Adrenal gland (tissue), 12 donors: ENCODE results near the gene MXRA7. TPM values are rescaled to one million over a fixed set of nuclear protein-coding genes. Genes with fewer than 3 reads are reported as not detected.

Experiments
- DNase-seq, 7 donors: peaks; one replicate each; pipeline ENCODE4 v3.0.0-alpha.2; 2019 to 2020
- H3K27ac ChIP-seq, 5 donors: fragments of 200-600 bp; sonication (generic) in 4 of 5; 1 replicate in 3 of 5; 2 replicates in 2 of 5; pipeline versions ENCODE4 v1.5.1 to v1.8.0; 2016 to 2020; ENCODE audit warnings: mild to moderate bottlenecking in 1 of 5
- H3K27me3 ChIP-seq: fragments of 200-600 bp; 2 replicates; pipeline ENCODE4 v1.8.0; 2021
- H3K36me3 ChIP-seq, 2 donors: fragments of 200-600 bp; replicated peaks in 1 of 2; 1 replicate in 1 of 2; 2 replicates in 1 of 2; pipeline versions ENCODE4 v1.5.1 to v1.8.0; 2018 to 2022
- H3K4me1 ChIP-seq, 2 donors: fragments of 200-600 bp; replicated peaks in 1 of 2; 1 replicate in 1 of 2; 2 replicates in 1 of 2; pipeline versions ENCODE4 v1.5.1 to v1.8.0; 2018 to 2021
- H3K4me3 ChIP-seq, 4 donors: fragments of 200-600 bp; sonication (generic) in 3 of 4; one replicate each; pipeline ENCODE4 v1.5.1; 2016 to 2018
- H3K9me3 ChIP-seq, 3 donors: fragments of 200-600 bp; sonication (generic) in 1 of 3; replicated peaks in 1 of 3; 1 replicate in 2 of 3; 2 replicates in 1 of 3; pipeline versions ENCODE4 v1.5.1 to v1.8.0; 2016 to 2021
- POLR2A ChIP-seq, 2 donors: fragments of 450-650 bp; IDR thresholded peaks; one replicate each; pipeline ENCODE4 v1.6.1; 2017; ENCODE audit warnings: antibody characterized with exemption in 2 of 2, mild to moderate bottlenecking in 2 of 2, moderate library complexity in 1 of 2
- WGBS, 4 donors: extraction: QIAGEN DNeasy Blood & Tissue Kit in 2 of 4; methylation state at CpG; one replicate each; pipeline versions ENCODE4 v1.1.5 to v1.1.7; 2013 to 2017; 5-methylcytosine and 5-hydroxymethylcytosine counted together
- intact Hi-C, 2 donors: fragments of 100-400 bp; cut with DNase I; formaldehyde crosslinking; loops; one replicate each; pipeline versions ENCODE4 v1.14.1 to v1.15.0; 2022 to 2023
- polyA plus RNA-seq, 3 donors: library from polyadenylated mRNA; stranded (reverse); fragments of 200-250 nt in 2 of 3; fragments of 350-450 nt in 1 of 3; fragmentation: Illumina TruSeq in 1 of 3; extraction: RNeasy Lipid Tissue Mini Kit (QIAGEN cat#74804) in 1 of 3; gene quantifications; one replicate each; pipeline ENCODE4 v1.2.3, GENCODE V29; 2013 to 2014
- total RNA-seq, 9 donors: library from RNA; depleted of rRNA in 4 of 9; stranded (reverse); fragments of >200 nt in 4 of 9; fragments of 120-200 nt in 1 of 9; fragmentation: NEBNext Ultra II Directional in 1 of 9; extraction: Animal tissue kit (Norgen Biotek cat#: 25700) in 1 of 9; gene quantifications; one replicate each; pipeline versions ENCODE4 v1.1.0 to v1.2.4, GENCODE V29; 2013 to 2023
- TF ChIP-seq, protein P1 (sequence below), 6 experiments: fragments of 450-650 bp in 4 of 6; fragments of 200-600 bp in 2 of 6; sonication (generic) in 1 of 6; IDR thresholded peaks; 1 replicate in 5 of 6; 2 replicates in 1 of 6; pipeline versions ENCODE4 v1.5.1 to v1.8.0; 2016 to 2021; ENCODE audit warnings: antibody characterized with exemption in 6 of 6, mild to moderate bottlenecking in 2 of 6, moderate library complexity in 1 of 6
- donor health status: healthy with polysubstance abuse.
- donor health status: Bipolar disorder and iron deficiency.
- donor health status: DM: yes; HTN: yes; CAD: no.
- donor health status: DM: no; HTN: no; CAD: no.
- donor health status: DM: no; HTN: no; CAD: no.
- donor health status: DM: yes; HTN: yes; CAD: no.

Gene MXRA7
- total and polyA plus RNA-seq, 12 donors: 81.5 to 671 (median 356) TPM

DNA sequence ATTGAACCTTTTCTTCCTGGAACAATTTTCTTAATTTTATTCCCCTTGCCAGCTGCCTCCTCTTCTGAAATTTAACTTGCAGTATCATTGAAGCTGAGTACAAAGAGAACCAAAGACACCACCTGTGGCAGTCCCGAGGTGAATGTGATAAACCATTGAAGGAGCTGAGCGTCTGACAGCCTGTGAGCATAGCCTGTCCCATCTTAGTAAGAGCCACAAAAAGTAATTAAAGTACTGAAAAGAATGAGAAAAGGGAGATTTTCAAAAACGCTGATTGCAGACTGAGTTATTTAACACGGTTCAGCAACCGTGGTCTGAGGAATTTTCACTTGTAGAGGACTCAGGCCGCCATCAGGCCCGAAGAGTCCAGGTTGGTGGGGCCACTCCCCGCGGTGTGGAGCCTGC lies 40.0 kb downstream of the MXRA7 start:
- H3K4me3 ChIP-seq: no peak overlapping the region
- TF ChIP-seq POLR2A (IDR thresholded peaks at IDR 0.05): no peak
- TF ChIP-seq, protein P1, sequence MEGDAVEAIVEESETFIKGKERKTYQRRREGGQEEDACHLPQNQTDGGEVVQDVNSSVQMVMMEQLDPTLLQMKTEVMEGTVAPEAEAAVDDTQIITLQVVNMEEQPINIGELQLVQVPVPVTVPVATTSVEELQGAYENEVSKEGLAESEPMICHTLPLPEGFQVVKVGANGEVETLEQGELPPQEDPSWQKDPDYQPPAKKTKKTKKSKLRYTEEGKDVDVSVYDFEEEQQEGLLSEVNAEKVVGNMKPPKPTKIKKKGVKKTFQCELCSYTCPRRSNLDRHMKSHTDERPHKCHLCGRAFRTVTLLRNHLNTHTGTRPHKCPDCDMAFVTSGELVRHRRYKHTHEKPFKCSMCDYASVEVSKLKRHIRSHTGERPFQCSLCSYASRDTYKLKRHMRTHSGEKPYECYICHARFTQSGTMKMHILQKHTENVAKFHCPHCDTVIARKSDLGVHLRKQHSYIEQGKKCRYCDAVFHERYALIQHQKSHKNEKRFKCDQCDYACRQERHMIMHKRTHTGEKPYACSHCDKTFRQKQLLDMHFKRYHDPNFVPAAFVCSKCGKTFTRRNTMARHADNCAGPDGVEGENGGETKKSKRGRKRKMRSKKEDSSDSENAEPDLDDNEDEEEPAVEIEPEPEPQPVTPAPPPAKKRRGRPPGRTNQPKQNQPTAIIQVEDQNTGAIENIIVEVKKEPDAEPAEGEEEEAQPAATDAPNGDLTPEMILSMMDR (IDR thresholded peaks at IDR 0.05): no peak
- no peaks in the 10 kb centered on the region for H3K9me3 ChIP-seq
- H3K27ac ChIP-seq: peak overlapping the region in 3 of 5 donors; percentile 48 to 82 (median 65)
- peaks cover 14% of the 10 kb centered on the region in 2 donors for H3K4me1 ChIP-seq
- H3K36me3 ChIP-seq: peaks cover 0 to 3% of the 10 kb centered on the region in 2 donors
- intact Hi-C loops: no loop called here
- 59 to 69% (median 65%) methylated on average over 9 of the region's 9 CpGs for WGBS, 4 donors
- DNase-seq: no peak
- no peaks in the 10 kb centered on the region for H3K27me3 ChIP-seq

DNA sequence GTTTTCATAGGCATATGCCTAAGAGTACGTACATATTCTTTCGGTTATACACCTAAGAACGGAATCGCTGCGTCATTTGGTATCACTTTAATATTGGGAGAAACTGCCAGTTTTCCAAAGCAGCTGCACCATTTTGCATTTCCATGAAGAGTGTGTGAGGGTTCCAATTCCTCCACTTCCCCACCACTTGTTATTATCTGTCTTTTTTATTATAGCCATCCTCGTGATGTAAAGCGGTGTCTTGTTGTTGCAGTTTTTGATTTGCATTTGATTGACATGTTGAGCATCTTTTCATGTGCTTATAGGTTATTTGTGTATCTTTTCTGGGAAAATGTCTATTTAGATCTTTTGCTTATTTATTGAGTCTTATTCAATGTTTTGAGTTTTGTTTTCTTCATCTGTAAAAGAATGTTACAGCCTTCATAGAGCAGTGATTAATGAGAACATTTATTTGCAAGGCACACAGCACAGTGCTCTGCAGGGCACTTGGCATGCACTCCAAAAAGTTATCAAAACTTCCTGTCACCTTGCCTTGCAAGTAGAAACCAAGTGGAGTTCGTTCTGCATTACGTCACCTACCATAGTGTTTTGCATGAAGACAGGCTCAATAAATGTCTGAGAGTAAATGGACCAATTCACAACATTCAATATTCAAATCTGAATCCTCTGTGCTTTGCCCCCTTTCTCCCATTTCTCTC lies 40.6 kb downstream of the MXRA7 start:
- Histone ChIP-seq H3K27ac (peak overlapping the region in 1 of 5 donors; percentile 82), H3K36me3 (no peaks in the 10 kb centered on the region), H3K27me3 (no peaks in the 10 kb centered on the region), H3K9me3 (no peaks in the 10 kb centered on the region), H3K4me3 (no peak overlapping the region), H3K4me1 (peaks cover 14% of the 10 kb centered on the region in 2 donors)
- peak in 3 of 7 donors; percentile 23 to 56 (median 48) for DNase-seq
- no peak for TF ChIP-seq POLR2A (IDR thresholded peaks at IDR 0.05)
- TF ChIP-seq, protein P1 (IDR thresholded peaks at IDR 0.05): no peak
- intact Hi-C loops: no loop called here
- WGBS, 4 donors: 73 to 80% (median 80%) methylated on average over 9 of the region's 9 CpGs

DNA sequence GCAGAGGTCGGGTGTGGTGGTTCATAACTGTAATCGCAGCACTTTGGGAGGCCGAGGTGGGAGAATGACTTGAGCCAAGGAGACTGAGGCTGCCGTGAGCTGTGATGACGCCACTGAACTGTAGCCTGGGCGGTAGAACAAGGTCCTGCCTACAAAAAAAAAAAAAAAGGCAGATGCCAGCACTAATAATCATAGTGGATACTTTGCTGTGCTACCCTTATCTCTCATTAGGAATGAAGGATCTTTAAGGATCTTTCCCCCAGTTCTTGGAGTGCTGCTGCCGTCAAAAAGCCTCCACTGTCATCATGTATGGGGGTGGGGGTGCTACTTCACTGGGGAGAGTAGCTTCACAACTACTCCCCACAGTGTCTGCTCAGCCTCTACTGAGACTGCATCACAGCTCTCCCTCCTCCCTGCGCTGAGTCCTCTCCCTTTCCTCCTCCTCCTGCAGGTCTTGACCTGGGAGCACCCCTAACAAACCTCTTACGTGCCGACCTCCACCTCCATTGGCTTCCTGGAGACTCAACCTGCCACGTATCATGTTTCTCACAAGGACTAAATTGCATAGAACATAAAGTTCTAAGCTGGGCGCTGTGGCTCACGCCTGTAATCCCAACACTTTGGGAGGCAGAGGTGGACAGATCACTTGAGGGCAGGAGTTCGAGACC lies 42.8 kb downstream of the MXRA7 start:
- Histone ChIP-seq H3K27me3 (no peaks in the 10 kb centered on the region), H3K27ac (no peak overlapping the region), H3K36me3 (no peaks in the 10 kb centered on the region), H3K4me3 (no peak overlapping the region), H3K9me3 (no peaks in the 10 kb centered on the region), H3K4me1 (peaks cover 14% of the 10 kb centered on the region in 2 donors)
- intact Hi-C loops: no loop called here
- 66 to 75% (median 71%) methylated on average over 14 of the region's 14 CpGs for WGBS, 4 donors
- TF ChIP-seq, protein P1 (IDR thresholded peaks at IDR 0.05): no peak
- TF ChIP-seq POLR2A (IDR thresholded peaks at IDR 0.05): no peak
- DNase-seq: peak in 1 of 7 donors; percentile 20

DNA sequence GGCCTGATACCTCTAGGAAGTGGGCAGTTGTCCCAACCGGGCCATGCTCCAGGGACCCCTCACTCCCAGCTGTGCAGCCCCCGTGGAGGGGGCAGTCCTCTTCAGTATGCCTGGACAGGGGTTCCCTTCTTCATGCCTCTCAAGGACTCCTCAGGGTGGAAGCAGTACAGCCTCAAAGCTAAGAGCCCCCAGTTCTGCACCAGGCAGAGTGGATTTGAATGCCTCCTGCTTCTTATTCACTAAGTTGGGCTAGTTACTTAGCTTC lies 43.3 kb downstream of the MXRA7 start:
- no peak overlapping the region for H3K4me3 ChIP-seq
- H3K27me3 ChIP-seq: no peaks in the 10 kb centered on the region
- intact Hi-C loops: no loop called here
- no peak for TF ChIP-seq POLR2A (IDR thresholded peaks at IDR 0.05)
- peak in 1 of 7 donors; percentile 18 for DNase-seq
- peaks cover 12 to 13% of the 10 kb centered on the region in 2 donors for H3K4me1 ChIP-seq
- H3K36me3 ChIP-seq: no peaks in the 10 kb centered on the region
- 66 to 74% (median 72%) methylated on average over 2 of the region's 2 CpGs for WGBS, 4 donors
- H3K9me3 ChIP-seq: no peaks in the 10 kb centered on the region
- H3K27ac ChIP-seq: no peak overlapping the region
